Tibial artery (tissue), 4 donors: ENCODE measurements around the gene RNF19B.
A peak's percentile ranks its signal among the peaks of the same experiment; 100 is the strongest.

Source experiments
- DNase-seq, 2 donors: peaks; one replicate each; pipeline ENCODE4 v3.0.0-alpha.2; 2019
- H3K27ac ChIP-seq, 2 donors: fragments of 200-600 bp; sonication (generic) in 1 of 2; 1 replicate in 1 of 2; 2 replicates in 1 of 2; pipeline ENCODE4 v1.5.1; 2018 to 2019; ENCODE audit warnings: mild to moderate bottlenecking in 1 of 2
- H3K27me3 ChIP-seq, 2 donors: fragments of 200-600 bp; sonication (generic) in 1 of 2; one replicate each; pipeline versions ENCODE4 v1.5.1 to v1.6.0; 2016 to 2019
- H3K36me3 ChIP-seq, 3 donors: fragments of 200-600 bp; sonication (generic) in 2 of 3; one replicate each; pipeline ENCODE4 v1.5.1; 2016 to 2019; ENCODE audit warnings: mild to moderate bottlenecking in 2 of 3
- H3K4me1 ChIP-seq, 4 donors: fragments of 200-600 bp; sonication (generic) in 2 of 4; 1 replicate in 3 of 4; 2 replicates in 1 of 4; pipeline ENCODE4 v1.5.1; 2016 to 2019
- H3K4me3 ChIP-seq, 2 donors: fragments of 200-600 bp; sonication (generic) in 1 of 2; 1 replicate in 1 of 2; 2 replicates in 1 of 2; pipeline ENCODE4 v1.5.1; 2018 to 2019; ENCODE audit warnings: mild to moderate bottlenecking in 2 of 2
- H3K9me3 ChIP-seq, 3 donors: fragments of 200-600 bp; sonication (generic) in 1 of 3; one replicate each; pipeline ENCODE4 v1.5.1; 2016 to 2019
- intact Hi-C: fragments of 100-400 bp; cut with DNase I; formaldehyde crosslinking; loops from one replicate; pipeline ENCODE4 v1.15.0; 2023; ENCODE audit warnings: low total_unique reads
- TF ChIP-seq, protein P1 (sequence below), 2 experiments: fragments of 200-600 bp in 1 of 2; fragments of 450-650 bp in 1 of 2; IDR thresholded peaks; one replicate each; pipeline ENCODE4 v1.5.1; 2017 to 2019; ENCODE audit warnings: antibody characterized with exemption in 2 of 2, mild to moderate bottlenecking in 1 of 2, moderate library complexity in 1 of 2

RNF19B gene

DNA sequence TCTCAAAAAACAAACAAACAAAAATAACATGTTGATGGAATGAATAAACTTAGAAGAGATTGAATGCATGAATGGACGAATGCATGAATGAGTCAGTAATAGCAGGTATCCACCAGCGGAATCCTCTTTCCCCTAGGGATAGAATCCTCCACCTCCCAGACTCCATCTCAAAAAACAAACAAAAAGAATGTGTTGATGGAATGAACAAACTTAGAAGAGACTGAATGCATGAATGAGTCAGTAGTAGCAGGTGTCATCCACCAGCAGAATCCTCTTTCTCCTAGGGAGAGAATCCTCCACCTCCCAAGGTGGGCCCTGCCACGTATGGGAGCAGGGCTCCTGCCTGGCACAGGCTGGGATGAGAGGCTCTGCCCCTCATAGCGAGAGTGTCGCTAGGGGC is 26.8 kb upstream of the RNF19B start:
- TF ChIP-seq, protein P1, sequence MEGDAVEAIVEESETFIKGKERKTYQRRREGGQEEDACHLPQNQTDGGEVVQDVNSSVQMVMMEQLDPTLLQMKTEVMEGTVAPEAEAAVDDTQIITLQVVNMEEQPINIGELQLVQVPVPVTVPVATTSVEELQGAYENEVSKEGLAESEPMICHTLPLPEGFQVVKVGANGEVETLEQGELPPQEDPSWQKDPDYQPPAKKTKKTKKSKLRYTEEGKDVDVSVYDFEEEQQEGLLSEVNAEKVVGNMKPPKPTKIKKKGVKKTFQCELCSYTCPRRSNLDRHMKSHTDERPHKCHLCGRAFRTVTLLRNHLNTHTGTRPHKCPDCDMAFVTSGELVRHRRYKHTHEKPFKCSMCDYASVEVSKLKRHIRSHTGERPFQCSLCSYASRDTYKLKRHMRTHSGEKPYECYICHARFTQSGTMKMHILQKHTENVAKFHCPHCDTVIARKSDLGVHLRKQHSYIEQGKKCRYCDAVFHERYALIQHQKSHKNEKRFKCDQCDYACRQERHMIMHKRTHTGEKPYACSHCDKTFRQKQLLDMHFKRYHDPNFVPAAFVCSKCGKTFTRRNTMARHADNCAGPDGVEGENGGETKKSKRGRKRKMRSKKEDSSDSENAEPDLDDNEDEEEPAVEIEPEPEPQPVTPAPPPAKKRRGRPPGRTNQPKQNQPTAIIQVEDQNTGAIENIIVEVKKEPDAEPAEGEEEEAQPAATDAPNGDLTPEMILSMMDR (IDR thresholded peaks at IDR 0.05), result no peak
- H3K27me3 ChIP-seq, result no peaks in the 10 kb centered on the region
- no peak for DNase-seq
- intact Hi-C loops, result no loop called here
- no peak overlapping the region for H3K4me3 ChIP-seq
- peaks cover 0 to 64% (median 35%) of the 10 kb centered on the region in 4 donors for H3K4me1 ChIP-seq
- H3K9me3 ChIP-seq, result no peaks in the 10 kb centered on the region
- peak overlapping the region in 1 of 2 donors; percentile 53 for H3K27ac ChIP-seq
- no peaks in the 10 kb centered on the region for H3K36me3 ChIP-seq

- peaks cover 0 to 64% (median 35%) of the 10 kb centered on the region in 4 donors for H3K4me1 ChIP-seq
- no peaks in the 10 kb centered on the region for H3K36me3 ChIP-seq
- intact Hi-C loops, result no loop called here
- H3K27me3 ChIP-seq, result no peaks in the 10 kb centered on the region
- H3K27ac ChIP-seq, result no peak overlapping the region
- no peaks in the 10 kb centered on the region for H3K9me3 ChIP-seq
- TF ChIP-seq, protein P1 (IDR thresholded peaks at IDR 0.05), result no peak
- no peak overlapping the region for H3K4me3 ChIP-seq
- peak in 1 of 2 donors; percentile 9 for DNase-seq
Measured at GRCh38 chr1:32990887-32991286, 26.3 kb upstream of the RNF19B start.

DNA sequence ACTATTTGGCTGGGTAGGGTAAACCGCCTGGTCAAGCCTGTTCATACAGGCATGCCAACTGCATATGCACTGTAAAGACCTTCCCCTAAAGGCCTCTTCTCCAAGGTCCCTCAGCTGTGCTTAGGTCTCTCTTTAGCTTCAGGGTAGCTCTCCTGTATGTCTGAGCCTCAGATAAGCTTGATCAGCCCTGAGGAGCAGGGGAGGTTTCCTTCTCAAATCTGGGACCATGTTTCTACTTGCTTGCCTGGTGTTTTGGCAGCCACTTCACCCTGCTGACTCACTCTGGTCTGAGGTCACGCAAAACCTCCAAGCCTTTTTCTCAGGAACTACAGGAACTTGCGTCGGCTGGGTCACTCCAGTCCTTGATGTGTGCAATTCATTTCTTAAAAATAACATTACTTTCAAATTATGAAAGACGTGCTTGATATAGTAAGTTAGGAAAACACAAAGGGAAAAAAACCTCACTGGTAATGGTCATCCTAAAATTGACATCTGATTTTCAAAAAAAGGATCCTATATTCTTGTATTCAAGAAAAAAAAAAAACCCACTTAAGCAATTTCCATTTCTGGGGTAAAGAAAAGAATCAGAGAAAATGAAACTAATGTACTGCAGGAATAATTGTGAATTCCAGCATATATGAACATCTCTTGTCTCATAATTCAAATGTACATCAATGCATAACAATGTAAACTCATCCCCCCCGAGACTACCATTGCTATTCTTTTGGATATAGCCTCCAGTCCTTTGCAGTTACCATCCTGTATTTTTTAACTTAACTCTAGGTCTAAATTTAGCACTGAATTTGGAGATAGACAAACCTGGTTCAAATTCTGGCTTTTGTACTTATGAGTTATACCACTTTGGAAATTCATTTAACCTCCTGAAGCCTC is 24.8 kb upstream of the RNF19B start:
- DNase-seq, result peak; percentile 88 to 95
- H3K36me3 ChIP-seq, result no peaks in the 10 kb centered on the region
- intact Hi-C loops, result no loop called here
- H3K27ac ChIP-seq, result peak overlapping the region; percentile 69 to 82
- no peaks in the 10 kb centered on the region for H3K9me3 ChIP-seq
- no peak overlapping the region for H3K4me3 ChIP-seq
- H3K27me3 ChIP-seq, result no peaks in the 10 kb centered on the region
- TF ChIP-seq, protein P1 (IDR thresholded peaks at IDR 0.05), result no peak
- H3K4me1 ChIP-seq, result peaks cover 0 to 63% (median 35%) of the 10 kb centered on the region in 4 donors

GRCh38 chr1:32988665-32989064 is 24.1 kb upstream of the RNF19B start:
- TF ChIP-seq, protein P1 (IDR thresholded peaks at IDR 0.05), result no peak
- no peaks in the 10 kb centered on the region for H3K36me3 ChIP-seq
- H3K27me3 ChIP-seq, result no peaks in the 10 kb centered on the region
- peak; percentile 27 to 76 for DNase-seq
- H3K9me3 ChIP-seq, result no peaks in the 10 kb centered on the region
- H3K27ac ChIP-seq, result peak overlapping the region; percentile 69 to 82
- intact Hi-C loops, result no loop called here
- H3K4me3 ChIP-seq, result no peak overlapping the region
- H3K4me1 ChIP-seq, result peaks cover 0 to 56% (median 35%) of the 10 kb centered on the region in 4 donors

- Histone ChIP-seq H3K4me3 (no peak overlapping the region), H3K9me3 (no peaks in the 10 kb centered on the region), H3K27ac (no peak overlapping the region), H3K27me3 (no peaks in the 10 kb centered on the region), H3K36me3 (no peaks in the 10 kb centered on the region), H3K4me1 (peaks cover 0 to 32% (median 20%) of the 10 kb centered on the region in 4 donors)
- TF ChIP-seq, protein P1 (IDR thresholded peaks at IDR 0.05), result no peak
- intact Hi-C loops, result no loop called here
- DNase-seq, result peak in 1 of 2 donors; percentile 6
Measured at GRCh38 chr1:32985226-32985625, 20.6 kb upstream of the RNF19B start.
